ENCODE results near the gene PEAK1. TPM values are rescaled to one million over a fixed set of nuclear protein-coding genes. Genes with fewer than 3 reads are reported as not detected.

The PEAK1 gene
- total and polyA plus RNA-seq, 9 of the 15 experiments (the other 6 are each of a cell fraction or from before 2014, with no cell fraction given), result 0.99 to 22.4 (median 10.8) TPM

- TF ChIP-seq, protein P1, sequence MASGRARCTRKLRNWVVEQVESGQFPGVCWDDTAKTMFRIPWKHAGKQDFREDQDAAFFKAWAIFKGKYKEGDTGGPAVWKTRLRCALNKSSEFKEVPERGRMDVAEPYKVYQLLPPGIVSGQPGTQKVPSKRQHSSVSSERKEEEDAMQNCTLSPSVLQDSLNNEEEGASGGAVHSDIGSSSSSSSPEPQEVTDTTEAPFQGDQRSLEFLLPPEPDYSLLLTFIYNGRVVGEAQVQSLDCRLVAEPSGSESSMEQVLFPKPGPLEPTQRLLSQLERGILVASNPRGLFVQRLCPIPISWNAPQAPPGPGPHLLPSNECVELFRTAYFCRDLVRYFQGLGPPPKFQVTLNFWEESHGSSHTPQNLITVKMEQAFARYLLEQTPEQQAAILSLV (tag; IDR thresholded peaks at IDR 0.05), result no peak
- TF ChIP-seq KLF6 (CRISPR knock-in tag; IDR thresholded peaks at IDR 0.05; ENCODE audit: borderline replicate concordance), result no peak
- TF ChIP-seq ZBTB1 (CRISPR knock-in tag; IDR thresholded peaks at IDR 0.05; ENCODE audit: borderline replicate concordance, low read depth), result no peak
- TF ChIP-seq TOE1 (IDR thresholded peaks at IDR 0.05; ENCODE audit: borderline replicate concordance), result no peak
- TF ChIP-seq TOE1 (CRISPR knock-in tag; IDR thresholded peaks at IDR 0.05; ENCODE audit: borderline replicate concordance, low read depth), result no peak
- TF ChIP-seq EGR1 (conservative IDR thresholded peaks at IDR 0.05), result no peak
- no peak for TF ChIP-seq ZNF583 (CRISPR knock-in tag; IDR thresholded peaks at IDR 0.05)
- no peak for TF ChIP-seq DDX20 (tag; IDR thresholded peaks at IDR 0.05; ENCODE audit: low read depth)
- TF ChIP-seq HMGN3 (IDR thresholded peaks at IDR 0.05; ENCODE audit: borderline replicate concordance, extremely low read depth, insufficient read length, low read depth, low read length), result no peak
- TF ChIP-seq, protein P2, sequence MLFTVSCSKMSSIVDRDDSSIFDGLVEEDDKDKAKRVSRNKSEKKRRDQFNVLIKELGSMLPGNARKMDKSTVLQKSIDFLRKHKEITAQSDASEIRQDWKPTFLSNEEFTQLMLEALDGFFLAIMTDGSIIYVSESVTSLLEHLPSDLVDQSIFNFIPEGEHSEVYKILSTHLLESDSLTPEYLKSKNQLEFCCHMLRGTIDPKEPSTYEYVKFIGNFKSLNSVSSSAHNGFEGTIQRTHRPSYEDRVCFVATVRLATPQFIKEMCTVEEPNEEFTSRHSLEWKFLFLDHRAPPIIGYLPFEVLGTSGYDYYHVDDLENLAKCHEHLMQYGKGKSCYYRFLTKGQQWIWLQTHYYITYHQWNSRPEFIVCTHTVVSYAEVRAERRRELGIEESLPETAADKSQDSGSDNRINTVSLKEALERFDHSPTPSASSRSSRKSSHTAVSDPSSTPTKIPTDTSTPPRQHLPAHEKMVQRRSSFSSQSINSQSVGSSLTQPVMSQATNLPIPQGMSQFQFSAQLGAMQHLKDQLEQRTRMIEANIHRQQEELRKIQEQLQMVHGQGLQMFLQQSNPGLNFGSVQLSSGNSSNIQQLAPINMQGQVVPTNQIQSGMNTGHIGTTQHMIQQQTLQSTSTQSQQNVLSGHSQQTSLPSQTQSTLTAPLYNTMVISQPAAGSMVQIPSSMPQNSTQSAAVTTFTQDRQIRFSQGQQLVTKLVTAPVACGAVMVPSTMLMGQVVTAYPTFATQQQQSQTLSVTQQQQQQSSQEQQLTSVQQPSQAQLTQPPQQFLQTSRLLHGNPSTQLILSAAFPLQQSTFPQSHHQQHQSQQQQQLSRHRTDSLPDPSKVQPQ (CRISPR knock-in tag; IDR thresholded peaks at IDR 0.05; ENCODE audit: borderline replicate concordance), result no peak
- TF ChIP-seq KLF13 (tag; IDR thresholded peaks at IDR 0.05; ENCODE audit: borderline replicate concordance, low read depth), result no peak
- TF ChIP-seq, protein P3, sequence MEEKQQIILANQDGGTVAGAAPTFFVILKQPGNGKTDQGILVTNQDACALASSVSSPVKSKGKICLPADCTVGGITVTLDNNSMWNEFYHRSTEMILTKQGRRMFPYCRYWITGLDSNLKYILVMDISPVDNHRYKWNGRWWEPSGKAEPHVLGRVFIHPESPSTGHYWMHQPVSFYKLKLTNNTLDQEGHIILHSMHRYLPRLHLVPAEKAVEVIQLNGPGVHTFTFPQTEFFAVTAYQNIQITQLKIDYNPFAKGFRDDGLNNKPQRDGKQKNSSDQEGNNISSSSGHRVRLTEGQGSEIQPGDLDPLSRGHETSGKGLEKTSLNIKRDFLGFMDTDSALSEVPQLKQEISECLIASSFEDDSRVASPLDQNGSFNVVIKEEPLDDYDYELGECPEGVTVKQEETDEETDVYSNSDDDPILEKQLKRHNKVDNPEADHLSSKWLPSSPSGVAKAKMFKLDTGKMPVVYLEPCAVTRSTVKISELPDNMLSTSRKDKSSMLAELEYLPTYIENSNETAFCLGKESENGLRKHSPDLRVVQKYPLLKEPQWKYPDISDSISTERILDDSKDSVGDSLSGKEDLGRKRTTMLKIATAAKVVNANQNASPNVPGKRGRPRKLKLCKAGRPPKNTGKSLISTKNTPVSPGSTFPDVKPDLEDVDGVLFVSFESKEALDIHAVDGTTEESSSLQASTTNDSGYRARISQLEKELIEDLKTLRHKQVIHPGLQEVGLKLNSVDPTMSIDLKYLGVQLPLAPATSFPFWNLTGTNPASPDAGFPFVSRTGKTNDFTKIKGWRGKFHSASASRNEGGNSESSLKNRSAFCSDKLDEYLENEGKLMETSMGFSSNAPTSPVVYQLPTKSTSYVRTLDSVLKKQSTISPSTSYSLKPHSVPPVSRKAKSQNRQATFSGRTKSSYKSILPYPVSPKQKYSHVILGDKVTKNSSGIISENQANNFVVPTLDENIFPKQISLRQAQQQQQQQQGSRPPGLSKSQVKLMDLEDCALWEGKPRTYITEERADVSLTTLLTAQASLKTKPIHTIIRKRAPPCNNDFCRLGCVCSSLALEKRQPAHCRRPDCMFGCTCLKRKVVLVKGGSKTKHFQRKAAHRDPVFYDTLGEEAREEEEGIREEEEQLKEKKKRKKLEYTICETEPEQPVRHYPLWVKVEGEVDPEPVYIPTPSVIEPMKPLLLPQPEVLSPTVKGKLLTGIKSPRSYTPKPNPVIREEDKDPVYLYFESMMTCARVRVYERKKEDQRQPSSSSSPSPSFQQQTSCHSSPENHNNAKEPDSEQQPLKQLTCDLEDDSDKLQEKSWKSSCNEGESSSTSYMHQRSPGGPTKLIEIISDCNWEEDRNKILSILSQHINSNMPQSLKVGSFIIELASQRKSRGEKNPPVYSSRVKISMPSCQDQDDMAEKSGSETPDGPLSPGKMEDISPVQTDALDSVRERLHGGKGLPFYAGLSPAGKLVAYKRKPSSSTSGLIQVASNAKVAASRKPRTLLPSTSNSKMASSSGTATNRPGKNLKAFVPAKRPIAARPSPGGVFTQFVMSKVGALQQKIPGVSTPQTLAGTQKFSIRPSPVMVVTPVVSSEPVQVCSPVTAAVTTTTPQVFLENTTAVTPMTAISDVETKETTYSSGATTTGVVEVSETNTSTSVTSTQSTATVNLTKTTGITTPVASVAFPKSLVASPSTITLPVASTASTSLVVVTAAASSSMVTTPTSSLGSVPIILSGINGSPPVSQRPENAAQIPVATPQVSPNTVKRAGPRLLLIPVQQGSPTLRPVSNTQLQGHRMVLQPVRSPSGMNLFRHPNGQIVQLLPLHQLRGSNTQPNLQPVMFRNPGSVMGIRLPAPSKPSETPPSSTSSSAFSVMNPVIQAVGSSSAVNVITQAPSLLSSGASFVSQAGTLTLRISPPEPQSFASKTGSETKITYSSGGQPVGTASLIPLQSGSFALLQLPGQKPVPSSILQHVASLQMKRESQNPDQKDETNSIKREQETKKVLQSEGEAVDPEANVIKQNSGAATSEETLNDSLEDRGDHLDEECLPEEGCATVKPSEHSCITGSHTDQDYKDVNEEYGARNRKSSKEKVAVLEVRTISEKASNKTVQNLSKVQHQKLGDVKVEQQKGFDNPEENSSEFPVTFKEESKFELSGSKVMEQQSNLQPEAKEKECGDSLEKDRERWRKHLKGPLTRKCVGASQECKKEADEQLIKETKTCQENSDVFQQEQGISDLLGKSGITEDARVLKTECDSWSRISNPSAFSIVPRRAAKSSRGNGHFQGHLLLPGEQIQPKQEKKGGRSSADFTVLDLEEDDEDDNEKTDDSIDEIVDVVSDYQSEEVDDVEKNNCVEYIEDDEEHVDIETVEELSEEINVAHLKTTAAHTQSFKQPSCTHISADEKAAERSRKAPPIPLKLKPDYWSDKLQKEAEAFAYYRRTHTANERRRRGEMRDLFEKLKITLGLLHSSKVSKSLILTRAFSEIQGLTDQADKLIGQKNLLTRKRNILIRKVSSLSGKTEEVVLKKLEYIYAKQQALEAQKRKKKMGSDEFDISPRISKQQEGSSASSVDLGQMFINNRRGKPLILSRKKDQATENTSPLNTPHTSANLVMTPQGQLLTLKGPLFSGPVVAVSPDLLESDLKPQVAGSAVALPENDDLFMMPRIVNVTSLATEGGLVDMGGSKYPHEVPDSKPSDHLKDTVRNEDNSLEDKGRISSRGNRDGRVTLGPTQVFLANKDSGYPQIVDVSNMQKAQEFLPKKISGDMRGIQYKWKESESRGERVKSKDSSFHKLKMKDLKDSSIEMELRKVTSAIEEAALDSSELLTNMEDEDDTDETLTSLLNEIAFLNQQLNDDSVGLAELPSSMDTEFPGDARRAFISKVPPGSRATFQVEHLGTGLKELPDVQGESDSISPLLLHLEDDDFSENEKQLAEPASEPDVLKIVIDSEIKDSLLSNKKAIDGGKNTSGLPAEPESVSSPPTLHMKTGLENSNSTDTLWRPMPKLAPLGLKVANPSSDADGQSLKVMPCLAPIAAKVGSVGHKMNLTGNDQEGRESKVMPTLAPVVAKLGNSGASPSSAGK (IDR thresholded peaks at IDR 0.05), result no peak
Observed at GRCh38 chr15:77066971-77067690, 352.8 kb downstream of the PEAK1 start (continued).

Measured in K562 (cell line).